A549 treated with AZD2906 at 1 μM for 4 hours (cell line): Measurements from ENCODE around the gene TDP1. TPM values are rescaled to one million over a fixed set of nuclear protein-coding genes. Genes with fewer than 3 reads are reported as not detected.

ENCODE experiments used
- total RNA-seq: library from RNA; stranded (reverse); fragments of 200-300 nt; extraction: Qiagen RNA extraction; gene quantifications from 5 replicates; pipeline ENCODE4 v1.2.3, GENCODE V29; 2022

Gene TDP1
- 11.3 to 16.1 TPM (median 13.1 TPM) in 5 replicates for total RNA-seq

GRCh38 chr14:89955745-89956660, at the start of gene TDP1:
Gene TDP1 (plus strand): TSS chr14:89955927. CDS start chr14:89963115, 7,188 bp downstream.

GRCh38 chr14:89954070-89955021, 1.4 kb upstream of the TDP1 start, which contains the start of gene EFCAB11:
Gene EFCAB11 (minus strand): TSS chr14:89954730. CDS start chr14:89954660, 70 bp downstream.

GRCh38 chr14:90061685-90062126, 106.0 kb downstream of the TDP1 start, which contains the start of gene KCNK13:
Gene KCNK13 (plus strand): TSS chr14:90061994. CDS start chr14:90062206, 212 bp downstream.

Other genes with a start within 250 kb of the TDP1 start
- 10.7 to 14.0 TPM (median 11.4 TPM) in 5 replicates for gene EFCAB11, start 1.2 kb upstream of the TDP1 start, total RNA-seq
- gene KCNK13, start 106.1 kb downstream of the TDP1 start, total RNA-seq, result 0.07 to 0.18 TPM (median 0.14 TPM) in 5 replicates